A673 (cell line): ENCODE measurements around the gene BMP8A. TPM values are rescaled to one million over a fixed set of nuclear protein-coding genes. Genes with fewer than 3 reads are reported as not detected.

ENCODE experiments used
- BruUV-seq: library from RNA; stranded (reverse); fragments of 400-500 nt; replicated peaks from 2 replicates; lab custom pipeline; 2021; lab: Mats Ljungman, UMichigan
- CTCF ChIA-PET: fragments of 300-600 bp; sonication (Branson Sonifier 250); formaldehyde crosslinking; loops from one replicate; lab custom pipeline; 2022; ENCODE audit warnings: antibody characterized with exemption; lab: Charles Lee
- POLR2A ChIA-PET: fragments of 300-600 bp; sonication (Branson Sonifier 250); formaldehyde crosslinking; loops from one replicate; lab custom pipeline; 2022; ENCODE audit warnings: antibody characterized with exemption; ENCODE audit not compliant: low non-redundant PET; lab: Charles Lee
- DNase-seq: peaks from one replicate; pipeline ENCODE4 v3.0.0-alpha.2; 2015; ENCODE audit warnings: low spot score
- H3K27ac ChIP-seq: fragments of 200-600 bp; sonication (generic); 2 replicates; pipeline ENCODE4 v1.5.1; 2016; ENCODE audit warnings: mixed run types, low read depth, mild to moderate bottlenecking, mixed read lengths, antibody characterized with exemption, low read length; ENCODE audit not compliant: poor library complexity, severe bottlenecking
- H3K27me3 ChIP-seq: fragments of 200-600 bp; sonication (generic); replicated peaks from 2 replicates; pipeline ENCODE4 v1.6.1; 2017; ENCODE audit warnings: mixed run types, low read depth, mild to moderate bottlenecking, mixed read lengths, antibody characterized with exemption, low read length; ENCODE audit not compliant: insufficient read depth, poor library complexity
- H3K36me3 ChIP-seq: fragments of 200-600 bp; sonication (generic); 2 replicates; pipeline ENCODE4 v1.6.1; 2016; ENCODE audit warnings: mixed run types, mild to moderate bottlenecking, mixed read lengths, antibody characterized with exemption, low read length; ENCODE audit not compliant: insufficient read depth, poor library complexity, severe bottlenecking
- H3K4me1 ChIP-seq: fragments of 200-600 bp; sonication (generic); 2 replicates; pipeline ENCODE4 v1.6.1; 2017; ENCODE audit warnings: mixed run types, mild to moderate bottlenecking, mixed read lengths, antibody characterized with exemption, low read length; ENCODE audit not compliant: insufficient read depth, poor library complexity, severe bottlenecking
- H3K4me3 ChIP-seq: fragments of 200-600 bp; sonication (generic); 2 replicates; pipeline ENCODE4 v1.5.1; 2016; ENCODE audit warnings: low read depth, mixed run types, mild to moderate bottlenecking, mixed read lengths, low read length; ENCODE audit not compliant: poor library complexity, severe bottlenecking
- H3K9me3 ChIP-seq: fragments of 200-600 bp; sonication (generic); 2 replicates; pipeline ENCODE4 v1.6.1; 2016; ENCODE audit warnings: mixed run types, low read depth, mild to moderate bottlenecking, mixed read lengths, antibody characterized with exemption, low read length; ENCODE audit not compliant: poor library complexity, severe bottlenecking
- EZH2 ChIP-seq: fragments of 200-600 bp; sonication (generic); IDR thresholded peaks from 2 replicates; pipeline ENCODE4 v1.6.1; 2017; ENCODE audit warnings: borderline replicate concordance, low read depth, mild to moderate bottlenecking, mixed read lengths, antibody characterized with exemption, low read length; ENCODE audit not compliant: poor library complexity, severe bottlenecking
- intact Hi-C: fragments of 100-400 bp; cut with micrococcal nuclease; formaldehyde crosslinking; loops from one replicate; pipeline ENCODE4 v1.10.0; 2022; ENCODE audit not compliant: unreplicated experiment
- total RNA-seq: library from RNA; stranded (reverse); gene quantifications from 2 replicates; pipeline ENCODE4 v1.2.3, GENCODE V29; 2021
- TF ChIP-seq, protein P1 (sequence below): fragments of 300-800, 200-600 bp; sonication (generic); conservative IDR thresholded peaks from 2 replicates; pipeline ENCODE4 v1.5.1; 2017; ENCODE audit warnings: low read depth, mild to moderate bottlenecking, antibody characterized with exemption, low read length, moderate library complexity, mixed read lengths

The BMP8A gene
- total RNA-seq, 1 experiment from 2014 or later: not detected

- intact Hi-C loops: no loop called here
- Histone ChIP-seq H3K4me3 (no peak overlapping the region), H3K27me3 (no peaks in the 10 kb centered on the region), H3K4me1 (no peaks in the 10 kb centered on the region), H3K27ac (no peak overlapping the region), H3K36me3 (no peaks in the 10 kb centered on the region), H3K9me3 (no peaks in the 10 kb centered on the region)
- no peak for TF ChIP-seq EZH2
- TF ChIP-seq, protein P1, sequence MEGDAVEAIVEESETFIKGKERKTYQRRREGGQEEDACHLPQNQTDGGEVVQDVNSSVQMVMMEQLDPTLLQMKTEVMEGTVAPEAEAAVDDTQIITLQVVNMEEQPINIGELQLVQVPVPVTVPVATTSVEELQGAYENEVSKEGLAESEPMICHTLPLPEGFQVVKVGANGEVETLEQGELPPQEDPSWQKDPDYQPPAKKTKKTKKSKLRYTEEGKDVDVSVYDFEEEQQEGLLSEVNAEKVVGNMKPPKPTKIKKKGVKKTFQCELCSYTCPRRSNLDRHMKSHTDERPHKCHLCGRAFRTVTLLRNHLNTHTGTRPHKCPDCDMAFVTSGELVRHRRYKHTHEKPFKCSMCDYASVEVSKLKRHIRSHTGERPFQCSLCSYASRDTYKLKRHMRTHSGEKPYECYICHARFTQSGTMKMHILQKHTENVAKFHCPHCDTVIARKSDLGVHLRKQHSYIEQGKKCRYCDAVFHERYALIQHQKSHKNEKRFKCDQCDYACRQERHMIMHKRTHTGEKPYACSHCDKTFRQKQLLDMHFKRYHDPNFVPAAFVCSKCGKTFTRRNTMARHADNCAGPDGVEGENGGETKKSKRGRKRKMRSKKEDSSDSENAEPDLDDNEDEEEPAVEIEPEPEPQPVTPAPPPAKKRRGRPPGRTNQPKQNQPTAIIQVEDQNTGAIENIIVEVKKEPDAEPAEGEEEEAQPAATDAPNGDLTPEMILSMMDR: no peak
- POLR2A ChIA-PET: interaction anchor here (0.6 kb wide), 1 partner anchor 121 kb away, joined by 3 read pairs; no protein-coding TSS in a partner anchor
- DNase-seq: no peak
- BruUV-seq: no TSS peak
- CTCF ChIA-PET: interaction anchor here (0.7 kb wide), 1 partner anchor 484 kb away, joined by 3 read pairs; no protein-coding TSS in a partner anchor
These were observed 49.1 kb downstream of the BMP8A start for GRCh38 chr1:39540504-39541031.

DNA sequence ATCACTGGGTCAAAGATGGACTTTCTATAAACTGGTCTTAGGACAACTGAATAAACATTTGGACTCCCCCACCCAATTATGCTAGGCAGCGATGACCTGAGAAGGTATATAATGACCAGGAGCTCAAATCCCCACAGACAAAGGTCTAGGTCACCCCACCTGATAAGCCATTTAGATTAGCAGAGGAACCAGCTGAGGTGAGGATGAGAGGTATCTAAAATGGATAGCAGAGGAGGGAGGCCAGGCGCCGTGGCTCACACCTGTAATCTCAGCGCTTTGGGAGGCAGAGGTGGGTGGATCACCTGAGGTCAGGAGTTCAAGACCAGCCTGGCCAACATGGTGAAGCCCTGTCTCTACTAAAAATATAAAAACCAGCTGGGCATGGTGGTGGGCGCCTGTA lies 51.5 kb downstream of the BMP8A start:
- POLR2A ChIA-PET: no interaction called here
- H3K4me1 ChIP-seq: no peaks in the 10 kb centered on the region
- intact Hi-C loops: no loop called here
- TF ChIP-seq EZH2: no peak
- TF ChIP-seq, protein P1: no peak
- BruUV-seq: no TSS peak
- no peak overlapping the region for H3K27ac ChIP-seq
- no peak for DNase-seq
- H3K4me3 ChIP-seq: no peak overlapping the region
- H3K9me3 ChIP-seq: no peaks in the 10 kb centered on the region
- no peaks in the 10 kb centered on the region for H3K27me3 ChIP-seq
- CTCF ChIA-PET: no interaction called here
- no peaks in the 10 kb centered on the region for H3K36me3 ChIP-seq

DNA sequence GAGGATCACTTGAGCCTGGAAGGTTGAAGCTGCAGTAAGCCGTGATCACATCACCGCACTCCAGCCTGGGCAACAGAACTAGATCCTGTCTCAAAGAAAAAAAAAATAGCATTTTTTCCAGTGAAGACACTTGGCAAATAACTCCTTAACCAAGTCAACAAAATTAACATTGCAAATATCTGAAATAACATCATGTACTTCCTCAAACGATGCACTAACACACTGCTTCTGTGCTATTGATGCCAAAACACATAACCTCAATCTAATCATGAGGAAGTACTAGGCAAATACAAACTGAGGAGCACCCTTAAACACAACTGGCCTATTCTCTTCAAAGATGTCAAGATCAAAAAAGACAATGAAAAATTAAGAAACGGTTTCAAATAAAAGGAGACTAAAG lies 52.9 kb downstream of the BMP8A start:
- H3K27ac ChIP-seq: no peak overlapping the region
- TF ChIP-seq EZH2: no peak
- TF ChIP-seq, protein P1: no peak
- POLR2A ChIA-PET: no interaction called here
- no peak for DNase-seq
- intact Hi-C loops: no loop called here
- H3K4me3 ChIP-seq: no peak overlapping the region
- CTCF ChIA-PET: interaction anchor here (0.6 kb wide), 1 partner anchor 469 kb away, joined by 6 read pairs; no protein-coding TSS in a partner anchor
- H3K27me3 ChIP-seq: no peaks in the 10 kb centered on the region
- no TSS peak for BruUV-seq
- H3K36me3 ChIP-seq: no peaks in the 10 kb centered on the region
- H3K4me1 ChIP-seq: no peaks in the 10 kb centered on the region
- no peaks in the 10 kb centered on the region for H3K9me3 ChIP-seq
